Epithelial cell of esophagus (primary cell): ENCODE measurements around the gene CDH16.

Source experiments
- DNase-seq: peaks from one replicate; pipeline ENCODE4 v3.0.0; 2010; ENCODE audit warnings: low read depth
- H3K4me3 ChIP-seq: 2 replicates; pipeline ENCODE4 v1.5.1; 2011; ENCODE audit warnings: mild to moderate bottlenecking, low read length, control low read depth
- TF ChIP-seq, protein P1 (sequence below): IDR thresholded peaks from 2 replicates; pipeline ENCODE4 v1.5.1; 2011; ENCODE audit warnings: low read depth, mild to moderate bottlenecking, low read length, control low read depth, inconsistent platforms; ENCODE audit not compliant: insufficient read depth; ENCODE audit errors: missing control alignments

The CDH16 gene

DNA sequence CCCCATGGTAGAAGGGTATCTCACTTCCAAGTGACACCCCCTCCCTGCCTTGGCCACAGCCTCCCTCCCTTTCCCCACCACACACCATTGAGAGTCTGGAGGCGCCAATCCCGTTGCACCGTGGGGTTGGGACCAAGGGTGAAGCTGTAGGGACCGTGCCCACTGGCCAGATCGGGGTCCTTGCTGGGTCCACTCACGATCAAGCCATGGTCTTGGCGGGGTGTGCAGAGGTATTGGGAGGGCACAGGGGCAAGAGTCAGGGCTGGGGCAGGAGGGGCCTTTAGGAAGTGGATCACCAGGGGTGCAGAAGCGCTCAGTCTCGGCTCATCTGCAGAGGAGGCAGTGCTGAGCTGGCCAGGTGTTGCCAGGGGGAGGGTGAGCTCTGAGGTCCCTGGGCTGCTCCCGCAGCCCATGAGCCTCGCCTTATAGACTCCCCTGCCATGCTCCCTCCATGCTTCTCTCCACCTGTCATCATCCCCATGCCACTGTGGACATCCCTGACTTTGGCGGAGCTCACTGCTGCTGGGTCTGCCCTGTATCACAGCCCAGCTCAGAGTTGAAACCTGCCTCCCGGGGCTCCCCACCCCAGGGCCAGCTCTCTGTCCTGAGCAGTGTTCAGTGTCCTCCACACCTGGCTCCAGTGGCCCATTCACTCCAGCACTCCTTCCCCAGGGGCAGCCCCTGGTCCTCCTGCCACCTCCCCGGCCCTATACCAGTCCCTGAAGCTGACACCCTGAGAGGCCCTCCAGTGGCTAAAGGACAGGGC is 8.3 kb downstream of the CDH16 start:
- H3K4me3 ChIP-seq, result peak overlapping the region; percentile 34
- DNase-seq, result no peak
- TF ChIP-seq, protein P1, sequence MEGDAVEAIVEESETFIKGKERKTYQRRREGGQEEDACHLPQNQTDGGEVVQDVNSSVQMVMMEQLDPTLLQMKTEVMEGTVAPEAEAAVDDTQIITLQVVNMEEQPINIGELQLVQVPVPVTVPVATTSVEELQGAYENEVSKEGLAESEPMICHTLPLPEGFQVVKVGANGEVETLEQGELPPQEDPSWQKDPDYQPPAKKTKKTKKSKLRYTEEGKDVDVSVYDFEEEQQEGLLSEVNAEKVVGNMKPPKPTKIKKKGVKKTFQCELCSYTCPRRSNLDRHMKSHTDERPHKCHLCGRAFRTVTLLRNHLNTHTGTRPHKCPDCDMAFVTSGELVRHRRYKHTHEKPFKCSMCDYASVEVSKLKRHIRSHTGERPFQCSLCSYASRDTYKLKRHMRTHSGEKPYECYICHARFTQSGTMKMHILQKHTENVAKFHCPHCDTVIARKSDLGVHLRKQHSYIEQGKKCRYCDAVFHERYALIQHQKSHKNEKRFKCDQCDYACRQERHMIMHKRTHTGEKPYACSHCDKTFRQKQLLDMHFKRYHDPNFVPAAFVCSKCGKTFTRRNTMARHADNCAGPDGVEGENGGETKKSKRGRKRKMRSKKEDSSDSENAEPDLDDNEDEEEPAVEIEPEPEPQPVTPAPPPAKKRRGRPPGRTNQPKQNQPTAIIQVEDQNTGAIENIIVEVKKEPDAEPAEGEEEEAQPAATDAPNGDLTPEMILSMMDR, result no peak

DNA sequence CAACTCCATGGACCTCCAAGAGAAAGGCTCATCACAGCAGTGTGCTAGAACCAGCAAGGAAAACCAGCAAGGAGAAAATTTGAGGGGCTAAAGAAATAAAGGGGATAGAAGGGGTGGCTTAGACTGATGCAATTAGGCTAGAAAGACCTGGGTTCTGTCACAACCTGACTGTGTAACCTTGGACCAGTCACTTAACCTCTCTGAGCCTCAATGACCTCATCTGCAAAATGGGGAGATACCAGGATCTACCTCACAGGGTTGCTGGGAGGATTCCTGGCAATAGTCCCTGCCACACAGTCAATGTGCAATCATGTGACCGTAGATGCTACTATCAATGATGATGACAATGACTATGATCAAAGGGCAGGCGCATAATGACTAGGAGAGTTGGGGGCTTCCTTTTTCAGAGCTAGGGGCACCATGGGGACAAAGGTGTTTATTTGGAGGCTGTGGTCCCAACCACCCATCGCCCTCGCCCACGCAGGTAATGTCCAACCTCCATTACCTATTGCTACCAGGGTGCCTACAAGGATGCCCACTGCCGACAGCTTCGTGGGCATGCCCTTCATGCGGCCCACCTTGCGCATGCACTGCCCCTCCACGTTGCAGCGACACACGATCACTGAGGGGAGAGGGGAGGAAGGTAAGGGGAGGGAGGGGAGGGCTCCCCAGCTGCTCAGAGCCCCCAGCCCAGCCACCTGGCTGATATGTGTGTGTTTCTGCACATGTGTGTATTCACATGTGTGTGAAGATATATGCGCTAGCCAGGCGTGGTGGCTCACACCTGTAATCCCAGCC is 9.7 kb downstream of the CDH16 start:
- no peak for DNase-seq
- H3K4me3 ChIP-seq, result no peak overlapping the region
- TF ChIP-seq, protein P1, result no peak

DNA sequence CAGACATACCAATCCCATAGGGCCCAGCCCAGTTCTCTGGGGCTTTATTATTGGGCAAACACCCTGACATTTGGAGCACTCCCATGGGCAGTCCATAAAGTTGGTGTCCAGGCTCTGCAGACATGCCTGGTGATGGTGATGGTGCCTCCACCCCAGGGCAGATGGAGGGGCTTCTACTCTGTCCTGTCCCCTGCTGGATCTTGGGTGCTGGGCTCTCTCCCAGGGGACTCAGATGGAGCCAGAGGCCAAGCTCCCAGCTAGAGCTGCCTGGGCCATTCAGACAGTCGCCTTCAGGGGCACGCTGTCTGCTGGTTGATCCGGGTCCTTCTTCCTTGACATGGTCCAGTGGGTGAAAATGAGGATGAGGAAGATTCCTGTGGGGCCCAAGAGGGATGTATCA is 10.6 kb downstream of the CDH16 start:
- DNase-seq, result no peak
- H3K4me3 ChIP-seq, result no peak overlapping the region
- TF ChIP-seq, protein P1, result no peak

GRCh38 chr16:66906916-66907836 is 11.5 kb downstream of the CDH16 start:
- TF ChIP-seq, protein P1, result no peak
- DNase-seq, result no peak
- H3K4me3 ChIP-seq, result no peak overlapping the region

- H3K4me3 ChIP-seq, result no peak overlapping the region
- peak; percentile 82 for DNase-seq
- TF ChIP-seq, protein P1, result no peak
Observed at GRCh38 chr16:66905633-66906539, 12.8 kb downstream of the CDH16 start.
